Colonic mucosa (tissue), 4 donors: ENCODE measurements around the gene NHLRC1. TPM values are rescaled to one million over a fixed set of nuclear protein-coding genes. Genes with fewer than 3 reads are reported as not detected.

Source experiments
- DNase-seq: peaks from one replicate; pipeline ENCODE4 v3.0.0-alpha.2; 2020
- H3K27ac ChIP-seq: fragments of 200-600 bp; one replicate; pipeline ENCODE4 v1.8.0; 2021
- H3K27me3 ChIP-seq: fragments of 200-600 bp; one replicate; pipeline ENCODE4 v1.8.0; 2021
- H3K36me3 ChIP-seq: fragments of 200-600 bp; one replicate; pipeline ENCODE4 v1.8.0; 2021
- H3K4me1 ChIP-seq: fragments of 200-600 bp; one replicate; pipeline ENCODE4 v1.8.0; 2021; ENCODE audit warnings: mild to moderate bottlenecking
- H3K4me3 ChIP-seq: fragments of 200-600 bp; one replicate; pipeline ENCODE4 v1.8.0; 2021
- H3K9ac ChIP-seq, 2 donors: one replicate each; pipeline ENCODE4 v1.7.0; 2013; ENCODE audit warnings: control low read depth in 2 of 2, low read depth in 2 of 2, low read length in 2 of 2
- H3K9me3 ChIP-seq: fragments of 200-600 bp; one replicate; pipeline ENCODE4 v1.8.0; 2021
- CTCF ChIP-seq: fragments of 200-600 bp; IDR thresholded peaks from one replicate; pipeline ENCODE4 v1.8.0; 2022; ENCODE audit warnings: antibody characterized with exemption, mild to moderate bottlenecking
- intact Hi-C: fragments of 100-400 bp; cut with DNase I; formaldehyde crosslinking; loops from one replicate; pipeline ENCODE4 v1.14.1; 2022
- total RNA-seq, 2 donors: library from RNA; stranded (reverse); fragmentation: NEBNext Ultra II Directional in 1 of 2; extraction: Animal tissue kit (Norgen Biotek cat#: 25700) in 1 of 2; gene quantifications; one replicate each; pipeline ENCODE4 v1.2.1, GENCODE V29; 2021
- donor health status: healthy.
- donor health status: DM: no; HTN: no; CAD: no.
- donor health status: DM: no; HTN: no; CAD: no.

Gene NHLRC1
- total RNA-seq, 2 donors from 2014 or later, result 1.6 to 2.5 TPM

- no peak overlapping the region for H3K4me3 ChIP-seq
- H3K27ac ChIP-seq, result peak overlapping the region; percentile 36
- H3K4me1 ChIP-seq, result peaks cover 13% of the 10 kb centered on the region
- H3K9me3 ChIP-seq, result no peaks in the 10 kb centered on the region
- no peak overlapping the region for H3K9ac ChIP-seq
- no peaks in the 10 kb centered on the region for H3K27me3 ChIP-seq
- DNase-seq, result peak; percentile 75
- intact Hi-C loops, result no loop called here
- TF ChIP-seq CTCF, result no peak
- H3K36me3 ChIP-seq, result no peaks in the 10 kb centered on the region
Observed at GRCh38 chr6:18119236-18119635, 3.2 kb downstream of the NHLRC1 start.

- H3K27ac ChIP-seq, result no peak overlapping the region
- peaks cover 13% of the 10 kb centered on the region for H3K4me1 ChIP-seq
- no peaks in the 10 kb centered on the region for H3K9me3 ChIP-seq
- intact Hi-C loops, result no loop called here
- no peak overlapping the region for H3K4me3 ChIP-seq
- TF ChIP-seq CTCF, result no peak
- DNase-seq, result no peak
- H3K9ac ChIP-seq, result no peak overlapping the region
- no peaks in the 10 kb centered on the region for H3K27me3 ChIP-seq
- H3K36me3 ChIP-seq, result no peaks in the 10 kb centered on the region
Observed at GRCh38 chr6:18118330-18118729, 4.1 kb downstream of the NHLRC1 start.

GRCh38 chr6:18117136-18117535, 5.3 kb downstream of the NHLRC1 start:
- H3K36me3 ChIP-seq, result no peaks in the 10 kb centered on the region
- no peak overlapping the region for H3K9ac ChIP-seq
- DNase-seq, result no peak
- H3K4me1 ChIP-seq, result peaks cover 11% of the 10 kb centered on the region
- no peak overlapping the region for H3K27ac ChIP-seq
- H3K27me3 ChIP-seq, result no peaks in the 10 kb centered on the region
- no peaks in the 10 kb centered on the region for H3K9me3 ChIP-seq
- no peak for TF ChIP-seq CTCF
- no peak overlapping the region for H3K4me3 ChIP-seq
- intact Hi-C loops, result no loop called here

- DNase-seq, result no peak
- H3K36me3 ChIP-seq, result no peaks in the 10 kb centered on the region
- intact Hi-C loops, result no loop called here
- no peaks in the 10 kb centered on the region for H3K27me3 ChIP-seq
- no peak overlapping the region for H3K9ac ChIP-seq
- H3K27ac ChIP-seq, result no peak overlapping the region
- no peaks in the 10 kb centered on the region for H3K9me3 ChIP-seq
- no peak overlapping the region for H3K4me3 ChIP-seq
- no peak for TF ChIP-seq CTCF
- H3K4me1 ChIP-seq, result peaks cover 10% of the 10 kb centered on the region
Observed at GRCh38 chr6:18115356-18115755, 7.1 kb downstream of the NHLRC1 start.

GRCh38 chr6:18110162-18110561, 12.3 kb downstream of the NHLRC1 start:
- no peaks in the 10 kb centered on the region for H3K36me3 ChIP-seq
- no peak for TF ChIP-seq CTCF
- H3K9me3 ChIP-seq, result no peaks in the 10 kb centered on the region
- no peak for DNase-seq
- H3K27ac ChIP-seq, result no peak overlapping the region
- H3K4me1 ChIP-seq, result no peaks in the 10 kb centered on the region
- H3K27me3 ChIP-seq, result no peaks in the 10 kb centered on the region
- H3K4me3 ChIP-seq, result no peak overlapping the region
- H3K9ac ChIP-seq, result no peak overlapping the region
- intact Hi-C loops, result no loop called here

- Histone ChIP-seq H3K9ac (no peak overlapping the region), H3K9me3 (no peaks in the 10 kb centered on the region), H3K36me3 (no peaks in the 10 kb centered on the region), H3K27ac (no peak overlapping the region), H3K27me3 (no peaks in the 10 kb centered on the region), H3K4me1 (no peaks in the 10 kb centered on the region), H3K4me3 (no peak overlapping the region)
- intact Hi-C loops, result no loop called here
- no peak for DNase-seq
- no peak for TF ChIP-seq CTCF
Observed at GRCh38 chr6:18107061-18107460, 15.4 kb downstream of the NHLRC1 start.
